MM.1S (cell line): Measurements from ENCODE around the gene KLF4.

Experiments used
- CTCF ChIP-seq: fragments of 300-600 bp; sonication (generic); IDR thresholded peaks from 2 replicates; pipeline ENCODE4 v1.5.1; 2016; ENCODE audit warnings: antibody characterized with exemption, low read length, mixed read lengths
- EZH2 ChIP-seq: fragments of 300-600 bp; sonication (generic); optimal IDR thresholded peaks from 2 replicates; pipeline ENCODE3; 2017; ENCODE audit warnings: low read depth, mild to moderate bottlenecking, antibody characterized with exemption, low read length, mixed read lengths
- EZH2phosphoT487 ChIP-seq: fragments of 300-600 bp; sonication (generic); IDR thresholded peaks from 2 replicates; pipeline ENCODE4 v1.6.1; 2018; ENCODE audit warnings: antibody characterized with exemption, low read length

DNA sequence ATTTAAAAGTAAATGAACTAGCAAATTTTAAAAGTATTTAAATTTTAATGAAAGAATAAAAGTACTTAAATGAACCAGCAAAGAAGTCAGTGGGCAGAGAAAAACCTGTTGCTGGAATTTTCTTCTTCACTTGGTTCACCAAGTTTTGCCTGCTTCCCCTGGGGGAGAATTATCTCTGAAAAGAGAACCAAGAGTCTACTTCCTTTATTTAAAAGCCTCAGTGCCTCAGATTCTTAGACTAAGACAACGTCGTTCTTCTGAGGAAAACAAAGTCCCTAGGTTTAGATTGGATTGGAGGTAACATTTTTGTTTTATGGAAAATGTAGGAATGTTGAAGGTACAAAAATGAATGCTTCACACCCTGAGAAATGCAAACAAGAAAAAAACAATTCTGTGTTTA lies 7.4 kb upstream of the KLF4 start:
- TF ChIP-seq CTCF: no peak
- no peak for TF ChIP-seq EZH2
- TF ChIP-seq EZH2phosphoT487: no peak
